B cell (primary cell): Measurements from ENCODE around the gene DEDD2. TPM values are rescaled to one million over a fixed set of nuclear protein-coding genes. Genes with fewer than 3 reads are reported as not detected.

ENCODE experiments used
- ATAC-seq: fragments of 200-7000 bp; cut with Tn5 transposase; one replicate; pipeline ENCODE4 v1.10.0; 2021; ENCODE audit warnings: low read depth, mild to moderate bottlenecking, moderate number of reproducible peaks, moderate library complexity
- CTCF ChIA-PET: fragments of 350-600 bp; sonication (Branson Sonifier 250); formaldehyde crosslinking; loops from one replicate; lab custom pipeline; 2021; ENCODE audit warnings: antibody characterized with exemption, inconsistent platforms; lab: Charles Lee
- POLR2A ChIA-PET: fragments of 350-600 bp; sonication (Branson Sonifier 250); formaldehyde crosslinking; loops from one replicate; lab custom pipeline; 2021; ENCODE audit warnings: antibody characterized with exemption; lab: Charles Lee
- DNase-seq: peaks from one replicate; pipeline ENCODE4 v3.0.0; 2013
- H2AFZ ChIP-seq: 2 replicates; pipeline ENCODE4 v1.6.1; 2012; ENCODE audit warnings: mild to moderate bottlenecking, low read depth, low read length; ENCODE audit not compliant: insufficient read depth, poor library complexity, severe bottlenecking
- H3K27ac ChIP-seq, 2 donors: 1 replicate in 1 of 2; 2 replicates in 1 of 2; pipeline ENCODE4 v1.5.1; 2012 to 2013; ENCODE audit warnings: low read length in 2 of 2, mild to moderate bottlenecking in 2 of 2, moderate library complexity in 1 of 2
- H3K27me3 ChIP-seq, 4 experiments: fragments of 200-600 bp in 1 of 4; sonication (generic) in 1 of 4; replicated peaks in 1 of 4; 1 replicate in 2 of 4; 2 replicates in 2 of 4; pipeline versions ENCODE4 v1.6.1 to v1.7.0; 2013 to 2016; ENCODE audit warnings: low read length in 3 of 4, mild to moderate bottlenecking in 2 of 4, mixed read lengths in 1 of 4, moderate library complexity in 1 of 4; ENCODE audit not compliant: insufficient read depth in 4 of 4, control insufficient read depth in 3 of 4; ENCODE audit errors: control extremely low read depth in 1 of 4
- H3K36me3 ChIP-seq, 2 experiments: replicated peaks in 1 of 2; 1 replicate in 1 of 2; 2 replicates in 1 of 2; pipeline versions ENCODE4 v1.6.1 to v1.7.1; 2013; ENCODE audit warnings: low read length in 1 of 2; ENCODE audit not compliant: insufficient read depth in 2 of 2, control insufficient read depth in 1 of 2; ENCODE audit errors: control extremely low read depth in 1 of 2, extremely low read depth in 1 of 2
- H3K4me1 ChIP-seq, 2 donors: fragments of 200-600 bp in 1 of 2; sonication (generic) in 1 of 2; 1 replicate in 1 of 2; 2 replicates in 1 of 2; pipeline versions ENCODE4 v1.5.1 to v1.6.1; 2013 to 2017; ENCODE audit warnings: low read length in 2 of 2; ENCODE audit not compliant: control insufficient read depth in 2 of 2, insufficient read depth in 2 of 2
- H3K4me2 ChIP-seq: replicated peaks from 2 replicates; pipeline ENCODE3; 2012; ENCODE audit warnings: mild to moderate bottlenecking, low read depth, low read length; ENCODE audit not compliant: poor library complexity, severe bottlenecking
- H3K4me3 ChIP-seq, 5 experiments: fragments of 200-600 bp in 1 of 5; sonication (generic) in 1 of 5; 1 replicate in 3 of 5; 2 replicates in 2 of 5; pipeline versions ENCODE4 v1.5.1 to v1.7.0; 2011 to 2016; ENCODE audit warnings: low read length in 4 of 5, mild to moderate bottlenecking in 4 of 5, low read depth in 2 of 5, control low read depth in 1 of 5, moderate library complexity in 1 of 5; ENCODE audit not compliant: insufficient read depth in 1 of 5; ENCODE audit errors: control extremely low read depth in 1 of 5, extremely low read depth in 1 of 5
- H3K79me2 ChIP-seq: fragments of 200-600 bp; sonication (generic); one replicate; pipeline ENCODE4 v1.6.0; 2016; ENCODE audit warnings: low read length; ENCODE audit not compliant: control insufficient read depth, insufficient read depth
- H3K9ac ChIP-seq: fragments of 200-600 bp; sonication (generic); 2 replicates; pipeline ENCODE4 v1.6.1; 2017; ENCODE audit warnings: mild to moderate bottlenecking, low read length, moderate library complexity
- H3K9me3 ChIP-seq, 3 donors: one replicate each; pipeline versions ENCODE4 v1.6.1 to v1.7.1; 2013; ENCODE audit warnings: low read length in 2 of 3; ENCODE audit not compliant: control insufficient read depth in 2 of 3, insufficient read depth in 1 of 3; ENCODE audit errors: control extremely low read depth in 1 of 3
- H4K20me1 ChIP-seq: 2 replicates; pipeline ENCODE4 v1.6.0; 2012; ENCODE audit warnings: mild to moderate bottlenecking, low read length; ENCODE audit not compliant: insufficient read depth, control insufficient read depth, poor library complexity, severe bottlenecking
- H3K27ac Mint-ChIP-seq: one replicate; pipeline ENCODE4 v1.8.0; 2021; ENCODE audit warnings: mixed read lengths
- H3K27me3 Mint-ChIP-seq: one replicate; pipeline ENCODE4 v1.8.0; 2021; ENCODE audit warnings: mixed read lengths
- H3K4me1 Mint-ChIP-seq: one replicate; pipeline ENCODE4 v1.8.0; 2021; ENCODE audit warnings: mixed read lengths
- H3K4me3 Mint-ChIP-seq: one replicate; pipeline ENCODE4 v1.8.0; 2021; ENCODE audit warnings: mixed read lengths
- H3K9me3 Mint-ChIP-seq: one replicate; pipeline ENCODE4 v1.8.0; 2022; ENCODE audit warnings: mixed read lengths; ENCODE audit not compliant: insufficient read depth
- EZH2 ChIP-seq: IDR thresholded peaks from 2 replicates; pipeline ENCODE4 v1.6.1; 2012; ENCODE audit warnings: borderline replicate concordance, low read depth, mild to moderate bottlenecking, moderate library complexity, low read length; ENCODE audit not compliant: insufficient read depth, poor library complexity, severe bottlenecking
- WGBS: methylation state at CpG from one replicate; pipeline ENCODE4 v1.1.5; 2013; ENCODE audit warnings: missing lambda C conversion rate; ENCODE audit not compliant: insufficient coverage; 5-methylcytosine and 5-hydroxymethylcytosine counted together
- intact Hi-C: fragments of 100-400 bp; cut with micrococcal nuclease; formaldehyde crosslinking; loops from one replicate; pipeline ENCODE4 v1.10.0; 2022
- polyA plus RNA-seq: library from polyadenylated mRNA; depleted of rRNA; stranded (reverse); fragments of >200 nt; gene quantifications from 2 replicates; pipeline ENCODE4 v1.2.3, GENCODE V29; 2012
- total RNA-seq, 2 donors: library from RNA; stranded (reverse); fragments of 120-200 nt in 1 of 2; gene quantifications; 1 replicate in 1 of 2; 2 replicates in 1 of 2; pipeline versions ENCODE4 v1.2.3 to v1.2.4, GENCODE V29; 2013 to 2022

The DEDD2 gene
- total and polyA plus RNA-seq, 2 donors (not counting 1 experiment from before 2014, with no cell fraction given), result 52.8 to 90.6 TPM

- peak; percentile 97 for DNase-seq
- Histone ChIP-seq H3K9ac (peak within 1 kb of the TSS; percentile 84), H4K20me1 (peaks cover 49% of the 10 kb centered on the region), H3K79me2 (peaks cover 84% of the 10 kb centered on the region), H3K36me3 (peaks cover 3 to 20% of the 10 kb centered on the region in 2 experiments), H3K4me2 (peak within 1 kb of the TSS; percentile 88), H3K9me3 (no peaks in the 10 kb centered on the region), H3K27me3 (no peaks in the 10 kb centered on the region), H3K4me3 (peak within 1 kb of the TSS; percentile 72 to 96 (median 85)), H3K27ac (peak within 1 kb of the TSS; percentile 66 to 88), H2AFZ (peak within 1 kb of the TSS; percentile 91), H3K4me1 (peaks cover 41 to 51% of the 10 kb centered on the region in 2 donors)
- peak; percentile 82 for ATAC-seq
- H3K27me3 Mint-ChIP-seq, result no peaks in the 10 kb centered on the region
- peak within 1 kb of the TSS; percentile 92 for H3K27ac Mint-ChIP-seq
- 1% methylated on average over 48 of the region's 53 CpGs for WGBS
- peak within 1 kb of the TSS; percentile 96 for H3K4me3 Mint-ChIP-seq
- no peaks in the 10 kb centered on the region for H3K9me3 Mint-ChIP-seq
- intact Hi-C loops, result loop anchor here (1.0 kb wide), 6 partner anchors 22 to 144 kb away; partner anchors contain the start of genes CIC, GSK3A, PAFAH1B3 and PRR19
- ChIA-PET CTCF (interaction anchor here (0.7 to 3.1 kb wide), 8 partner anchors 13 to 112 kb away, joined by 3 to 12 read pairs (median 3); partner anchors contain the start of genes GSK3A and POU2F2), POLR2A (interaction anchor here (1.2 to 2.3 kb wide), 3 partner anchors 22 to 87 kb away, joined by 3 to 13 read pairs (median 7); partner anchors contain the start of genes GSK3A and POU2F2)
- TF ChIP-seq EZH2, result no peak
- peaks cover 59% of the 10 kb centered on the region for H3K4me1 Mint-ChIP-seq
Observed at GRCh38 chr19:42219812-42220750, 2.6 kb upstream of the DEDD2 start, which contains the start of gene ZNF526. ZNF526 (plus strand) TSS chr19:42220312; CDS start chr19:42224404, 4,092 bp downstream.
